ENCODE results near the gene SFXN2.

Gene SFXN2

GRCh38 chr10:102776779-102777456 is 62.5 kb downstream of the SFXN2 start:
- DNase-seq (ENCODE audit: low read depth, low spot score), result no peak

- no peak for DNase-seq (ENCODE audit: low read depth, low spot score)
These were observed 63.4 kb downstream of the SFXN2 start for GRCh38 chr10:102777711-102778453.

GRCh38 chr10:102778781-102779180 is 64.3 kb downstream of the SFXN2 start:
- no peak for DNase-seq (ENCODE audit: low read depth, low spot score)

GRCh38 chr10:102779680-102780526 is 65.5 kb downstream of the SFXN2 start:
- no peak for DNase-seq (ENCODE audit: low read depth, low spot score)

GRCh38 chr10:102780527-102780808 is 66.0 kb downstream of the SFXN2 start:
- no peak for DNase-seq (ENCODE audit: low read depth, low spot score)

GRCh38 chr10:102781090-102781920 is 66.9 kb downstream of the SFXN2 start:
- DNase-seq (ENCODE audit: low read depth, low spot score), result no peak

GRCh38 chr10:102781921-102782557 is 67.6 kb downstream of the SFXN2 start:
- DNase-seq (ENCODE audit: low read depth, low spot score), result no peak

- DNase-seq (ENCODE audit: low read depth, low spot score), result no peak
These were observed 68.5 kb downstream of the SFXN2 start for GRCh38 chr10:102782673-102783551.

GRCh38 chr10:102783568-102783967 is 69.1 kb downstream of the SFXN2 start:
- no peak for DNase-seq (ENCODE audit: low read depth, low spot score)

GRCh38 chr10:102785818-102786217 is 71.4 kb downstream of the SFXN2 start:
- DNase-seq (ENCODE audit: low read depth, low spot score), result no peak

- DNase-seq (ENCODE audit: low read depth, low spot score), result no peak
These were observed 77.4 kb downstream of the SFXN2 start for GRCh38 chr10:102791754-102792395.
